ENCODE measurements around the gene ARID5B. TPM values are rescaled to one million over a fixed set of nuclear protein-coding genes. Genes with fewer than 3 reads are reported as not detected.

ARID5B gene
- total and polyA plus RNA-seq, 2 donors (not counting 1 experiment from before 2014, with no cell fraction given), result 118 to 145 TPM

- Histone ChIP-seq H3K9me3 (ENCODE audit: control insufficient read depth, insufficient read depth, low read depth, low read length) (no peaks in the 10 kb centered on the region), H3K9ac (ENCODE audit: insufficient read depth, low read length) (no peak overlapping the region), H3K27ac (ENCODE audit: insufficient read depth, low read length) (no peak overlapping the region), H3K4me3 (replicated peaks in 1 of 4; ENCODE audit: control extremely low read depth in 1 of 4, insufficient read depth in 1 of 4, low read depth in 3 of 4, low read length in 4 of 4) (no peak overlapping the region), H3K36me3 (ENCODE audit: control insufficient read depth, insufficient read depth, low read length) (peaks cover 7% of the 10 kb centered on the region), H3K4me1 (ENCODE audit: control insufficient read depth, extremely low read depth, insufficient read depth, low read length) (peaks cover 8% of the 10 kb centered on the region), H4K20me1 (ENCODE audit: control insufficient read depth, extremely low read depth, insufficient read depth, low read length) (no peaks in the 10 kb centered on the region), H3K79me2 (ENCODE audit: control insufficient read depth, insufficient read depth, low read length) (peaks cover 65% of the 10 kb centered on the region), H3K4me2 (ENCODE audit: extremely low read depth, insufficient read depth, low read length) (no peak overlapping the region), H2AFZ (ENCODE audit: low read length) (no peak overlapping the region), H3K27me3 (ENCODE audit: control insufficient read depth, insufficient read depth, low read length) (no peaks in the 10 kb centered on the region)
- TF ChIP-seq EZH2 (IDR thresholded peaks at IDR 0.05; ENCODE audit: low read length, missing control alignments) (no peak), CTCF (conservative IDR thresholded peaks at IDR 0.05 in 1 of 2, IDR thresholded peaks at IDR 0.05 in 1 of 2; ENCODE audit: low read depth in 1 of 2, low read length in 2 of 2) (no peak)
- DNase-seq (ENCODE audit: low read depth in 2 of 2), result no peak
These were observed 17.5 kb downstream of the ARID5B start for GRCh38 chr10:61918989-61919388.

- DNase-seq (ENCODE audit: low read depth in 2 of 2), result peak in 1 of 2 donors; percentile 45
- no peak for TF ChIP-seq CTCF (conservative IDR thresholded peaks at IDR 0.05 in 1 of 2, IDR thresholded peaks at IDR 0.05 in 1 of 2; ENCODE audit: low read depth in 1 of 2, low read length in 2 of 2)
- no peak for TF ChIP-seq EZH2 (IDR thresholded peaks at IDR 0.05; ENCODE audit: low read length, missing control alignments)
- no peaks in the 10 kb centered on the region for H3K9me3 ChIP-seq (ENCODE audit: control insufficient read depth, insufficient read depth, low read depth, low read length)
- H3K4me1 ChIP-seq (ENCODE audit: control insufficient read depth, extremely low read depth, insufficient read depth, low read length), result peaks cover 10% of the 10 kb centered on the region
- H4K20me1 ChIP-seq (ENCODE audit: control insufficient read depth, extremely low read depth, insufficient read depth, low read length), result no peaks in the 10 kb centered on the region
- no peak overlapping the region for H3K9ac ChIP-seq (ENCODE audit: insufficient read depth, low read length)
- H3K27me3 ChIP-seq (ENCODE audit: control insufficient read depth, insufficient read depth, low read length), result no peaks in the 10 kb centered on the region
- H3K27ac ChIP-seq (ENCODE audit: insufficient read depth, low read length), result no peak overlapping the region
- peaks cover 6% of the 10 kb centered on the region for H3K36me3 ChIP-seq (ENCODE audit: control insufficient read depth, insufficient read depth, low read length)
- H3K4me2 ChIP-seq (ENCODE audit: extremely low read depth, insufficient read depth, low read length), result no peak overlapping the region
- H3K4me3 ChIP-seq (replicated peaks in 1 of 4; ENCODE audit: control extremely low read depth in 1 of 4, insufficient read depth in 1 of 4, low read depth in 3 of 4, low read length in 4 of 4), result no peak overlapping the region
- H2AFZ ChIP-seq (ENCODE audit: low read length), result no peak overlapping the region
- H3K79me2 ChIP-seq (ENCODE audit: control insufficient read depth, insufficient read depth, low read length), result peaks cover 66% of the 10 kb centered on the region
These were observed 18.2 kb downstream of the ARID5B start for GRCh38 chr10:61919646-61920215.

- no peak for DNase-seq (ENCODE audit: low read depth in 2 of 2)
- H3K9ac ChIP-seq (ENCODE audit: insufficient read depth, low read length), result no peak overlapping the region
- TF ChIP-seq CTCF (conservative IDR thresholded peaks at IDR 0.05 in 1 of 2, IDR thresholded peaks at IDR 0.05 in 1 of 2; ENCODE audit: low read depth in 1 of 2, low read length in 2 of 2), result no peak
- TF ChIP-seq EZH2 (IDR thresholded peaks at IDR 0.05; ENCODE audit: low read length, missing control alignments), result no peak
- peaks cover 65% of the 10 kb centered on the region for H3K79me2 ChIP-seq (ENCODE audit: control insufficient read depth, insufficient read depth, low read length)
- H3K36me3 ChIP-seq (ENCODE audit: control insufficient read depth, insufficient read depth, low read length), result peaks cover 2% of the 10 kb centered on the region
- H4K20me1 ChIP-seq (ENCODE audit: control insufficient read depth, extremely low read depth, insufficient read depth, low read length), result no peaks in the 10 kb centered on the region
- H3K4me2 ChIP-seq (ENCODE audit: extremely low read depth, insufficient read depth, low read length), result no peak overlapping the region
- no peak overlapping the region for H3K4me3 ChIP-seq (replicated peaks in 1 of 4; ENCODE audit: control extremely low read depth in 1 of 4, insufficient read depth in 1 of 4, low read depth in 3 of 4, low read length in 4 of 4)
- H3K9me3 ChIP-seq (ENCODE audit: control insufficient read depth, insufficient read depth, low read depth, low read length), result no peaks in the 10 kb centered on the region
- no peak overlapping the region for H3K27ac ChIP-seq (ENCODE audit: insufficient read depth, low read length)
- H3K27me3 ChIP-seq (ENCODE audit: control insufficient read depth, insufficient read depth, low read length), result no peaks in the 10 kb centered on the region
- H3K4me1 ChIP-seq (ENCODE audit: control insufficient read depth, extremely low read depth, insufficient read depth, low read length), result peaks cover 10% of the 10 kb centered on the region
- H2AFZ ChIP-seq (ENCODE audit: low read length), result no peak overlapping the region
These were observed 19.6 kb downstream of the ARID5B start for GRCh38 chr10:61921143-61921542.

Measured in fibroblast of lung (primary cell).